PC-3 (cell line): ENCODE results near the gene LNPEP. TPM values are rescaled to one million over a fixed set of nuclear protein-coding genes. Genes with fewer than 3 reads are reported as not detected.

Source experiments
- ATAC-seq: fragments of 200-7000 bp; cut with Tn5 transposase; 2 replicates; pipeline ENCODE4 v1.9.1; 2020; ENCODE audit warnings: mild to moderate bottlenecking, moderate library complexity
- BruUV-seq: library from RNA; stranded (reverse); fragments of 400-500 nt; replicated peaks from 2 replicates; lab custom pipeline; 2021; lab: Mats Ljungman, UMichigan
- CTCF ChIA-PET: fragments of 300-600 bp; sonication (Branson Sonifier 250); formaldehyde crosslinking; loops from one replicate; lab custom pipeline; 2022; ENCODE audit warnings: antibody characterized with exemption; lab: Charles Lee
- POLR2A ChIA-PET: fragments of 300-600 bp; sonication (Branson Sonifier 250); formaldehyde crosslinking; loops from one replicate; lab custom pipeline; 2022; ENCODE audit warnings: antibody characterized with exemption; ENCODE audit not compliant: unreplicated experiment; lab: Charles Lee
- DNase-seq: peaks from one replicate; pipeline ENCODE4 v3.0.0-alpha.2; 2015
- H2AFZ ChIP-seq: fragments of 300-600 bp; sonication (generic); 2 replicates; pipeline ENCODE4 v1.6.0; 2016; ENCODE audit warnings: antibody characterized with exemption, low read length
- H3F3A ChIP-seq: fragments of 300-600 bp; sonication (generic); one replicate; pipeline ENCODE4 v1.6.0; 2017; ENCODE audit warnings: antibody characterized with exemption, low read length, control low read depth, mild to moderate bottlenecking; ENCODE audit not compliant: unreplicated experiment
- H3K27ac ChIP-seq: fragments of 300-600 bp; sonication (generic); 2 replicates; pipeline ENCODE4 v1.5.1; 2016; ENCODE audit warnings: mild to moderate bottlenecking, low read length
- H3K27me3 ChIP-seq: fragments of 300-600 bp; sonication (generic); 2 replicates; pipeline ENCODE4 v1.6.1; 2016; ENCODE audit warnings: low read length, mixed read lengths
- H3K36me3 ChIP-seq: fragments of 300-600 bp; sonication (generic); 2 replicates; pipeline ENCODE4 v1.6.1; 2016; ENCODE audit warnings: low read depth, mixed run types, low read length, mixed read lengths
- H3K4me1 ChIP-seq: fragments of 300-600 bp; sonication (generic); 2 replicates; pipeline ENCODE4 v1.5.1; 2016; ENCODE audit warnings: low read length; ENCODE audit not compliant: insufficient read depth
- H3K4me2 ChIP-seq: fragments of 300-600 bp; sonication (generic); 2 replicates; pipeline ENCODE4 v1.6.0; 2016; ENCODE audit warnings: low read length
- H3K4me3 ChIP-seq: fragments of 300-600 bp; sonication (generic); 2 replicates; pipeline ENCODE4 v1.5.1; 2016; ENCODE audit warnings: mild to moderate bottlenecking, low read length, mixed read lengths
- H3K79me2 ChIP-seq: fragments of 300-600 bp; sonication (generic); 2 replicates; pipeline ENCODE4 v1.6.1; 2017; ENCODE audit warnings: low read length, mixed read lengths
- H3K9ac ChIP-seq: fragments of 300-600 bp; sonication (generic); 2 replicates; pipeline ENCODE4 v1.6.0; 2016; ENCODE audit warnings: mild to moderate bottlenecking, low read length
- H3K9me2 ChIP-seq: fragments of 300-600 bp; sonication (generic); replicated peaks from 2 replicates; pipeline ENCODE4 v1.6.1; 2016; ENCODE audit warnings: mixed run types, low read length, mixed read lengths
- H3K9me3 ChIP-seq: fragments of 300-600 bp; sonication (generic); 2 replicates; pipeline ENCODE4 v1.6.1; 2016; ENCODE audit warnings: low read length, mixed read lengths
- H4K20me1 ChIP-seq: fragments of 300-600 bp; sonication (generic); 2 replicates; pipeline ENCODE4 v1.6.1; 2016; ENCODE audit warnings: low read length, mixed read lengths
- CTCF ChIP-seq: fragments of 300-600 bp; sonication (generic); conservative IDR thresholded peaks from 2 replicates; pipeline ENCODE4 v1.5.1; 2017; ENCODE audit warnings: antibody characterized with exemption, low read depth, mild to moderate bottlenecking, low read length
- EZH2 ChIP-seq: fragments of 300-600 bp; sonication (generic); IDR thresholded peaks from one replicate; pipeline ENCODE4 v1.6.1; 2017; ENCODE audit warnings: antibody characterized with exemption, mild to moderate bottlenecking, low read length; ENCODE audit not compliant: unreplicated experiment
- EZH2phosphoT487 ChIP-seq: fragments of 300-600 bp; sonication (generic); IDR thresholded peaks from 2 replicates; pipeline ENCODE4 v1.6.1; 2018; ENCODE audit warnings: mild to moderate bottlenecking, antibody characterized with exemption, low read length, borderline replicate concordance
- intact Hi-C: fragments of 100-400 bp; cut with micrococcal nuclease; formaldehyde crosslinking; loops from 2 replicates; pipeline ENCODE4 v1.9.0; 2023
- total RNA-seq: library from RNA; depleted of rRNA; stranded (reverse); fragments of >200 nt; gene quantifications from 2 replicates; pipeline ENCODE4 v1.2.3, GENCODE V29; 2014

LNPEP gene
- total RNA-seq, 1 experiment from 2014 or later = 11.1 TPM

- no peaks in the 10 kb centered on the region; the same call in 1 of the 2 replicates for H3K4me1 ChIP-seq
- BruUV-seq = no TSS peak
- ChIA-PET POLR2A (no interaction called here), CTCF (no interaction called here)
- H3K79me2 ChIP-seq = no peaks in the 10 kb centered on the region
- intact Hi-C loops = no loop called here
- no peaks in the 10 kb centered on the region for H3K9me3 ChIP-seq
- no peak overlapping the region for H3K27ac ChIP-seq
- H2AFZ ChIP-seq = no peak overlapping the region
- H3K36me3 ChIP-seq = no peaks in the 10 kb centered on the region
- H3K4me3 ChIP-seq = no peak overlapping the region
- no peaks in the 10 kb centered on the region for H3F3A ChIP-seq
- ATAC-seq (no peak), DNase-seq (no peak)
- H3K9ac ChIP-seq = no peak overlapping the region
- TF ChIP-seq CTCF (no peak), EZH2 (no peak), EZH2phosphoT487 (no peak)
- no peaks in the 10 kb centered on the region for H3K27me3 ChIP-seq
- H3K9me2 ChIP-seq = no peaks in the 10 kb centered on the region
- H4K20me1 ChIP-seq = no peaks in the 10 kb centered on the region
- H3K4me2 ChIP-seq = no peak overlapping the region
These were observed 50.6 kb downstream of the LNPEP start for GRCh38 chr5:96986450-96986849.

- BruUV-seq = no TSS peak
- Histone ChIP-seq H2AFZ (no peak overlapping the region), H3F3A (no peaks in the 10 kb centered on the region), H3K79me2 (no peaks in the 10 kb centered on the region), H3K4me1 (no peaks in the 10 kb centered on the region), H3K27me3 (no peaks in the 10 kb centered on the region), H4K20me1 (no peaks in the 10 kb centered on the region), H3K4me3 (no peak overlapping the region), H3K9me2 (no peaks in the 10 kb centered on the region), H3K27ac (no peak overlapping the region), H3K9ac (no peak overlapping the region), H3K4me2 (no peak overlapping the region), H3K9me3 (no peaks in the 10 kb centered on the region), H3K36me3 (no peaks in the 10 kb centered on the region)
- TF ChIP-seq EZH2phosphoT487 (no peak), EZH2 (no peak)
- DNase-seq (no peak), ATAC-seq (no peak)
- intact Hi-C loops = loop anchor here (10.0 kb wide), 1 partner anchor 115 kb away; the partner anchor contains the start of gene ERAP2
- POLR2A ChIA-PET = no interaction called here
- CTCF ChIA-PET = no interaction called here
These were observed 54.2 kb downstream of the LNPEP start for GRCh38 chr5:96990102-96990501.

GRCh38 chr5:96991708-96992107 is 55.8 kb downstream of the LNPEP start:
- H4K20me1 ChIP-seq = no peaks in the 10 kb centered on the region
- TF ChIP-seq CTCF (no peak), EZH2 (no peak), EZH2phosphoT487 (no peak)
- ChIA-PET POLR2A (no interaction called here), CTCF (no interaction called here)
- H3F3A ChIP-seq = no peaks in the 10 kb centered on the region
- no peak overlapping the region for H3K27ac ChIP-seq
- no peaks in the 10 kb centered on the region for H3K4me1 ChIP-seq
- BruUV-seq = no TSS peak
- no peak overlapping the region for H2AFZ ChIP-seq
- H3K9me2 ChIP-seq = no peaks in the 10 kb centered on the region
- intact Hi-C loops = loop anchor here (10.0 kb wide), 1 partner anchor 117 kb away; the partner anchor contains the start of gene ERAP2
- no peak overlapping the region for H3K4me2 ChIP-seq
- H3K9ac ChIP-seq = no peak overlapping the region
- H3K27me3 ChIP-seq = no peaks in the 10 kb centered on the region
- ATAC-seq (no peak), DNase-seq (no peak)
- no peaks in the 10 kb centered on the region for H3K9me3 ChIP-seq
- no peaks in the 10 kb centered on the region for H3K79me2 ChIP-seq
- H3K4me3 ChIP-seq = no peak overlapping the region
- no peaks in the 10 kb centered on the region for H3K36me3 ChIP-seq
